Smooth muscle cell (in vitro differentiated cells): ENCODE results near the gene MTMR3. TPM values are rescaled to one million over a fixed set of nuclear protein-coding genes. Genes with fewer than 3 reads are reported as not detected.
"Not testable (repeated sequence)": the region's sequence is repeated elsewhere in the genome, so short reads cannot be mapped to it uniquely, and the experiment has no call there.

Experiments
- DNase-seq: peaks from one replicate; lab custom pipeline; 2025; ENCODE audit not compliant: unreplicated experiment; lab: John Stamatoyannopoulos, UW
- H2AFZ ChIP-seq: fragments of 200-600 bp; sonication (generic); 2 replicates; pipeline ENCODE4 v1.6.0; 2016; ENCODE audit warnings: antibody characterized with exemption, low read depth, mild to moderate bottlenecking
- H3F3A ChIP-seq: fragments of 200-600 bp; sonication (generic); 2 replicates; pipeline ENCODE4 v1.6.0; 2017; ENCODE audit warnings: antibody characterized with exemption, low read depth
- H3K27ac ChIP-seq: fragments of 200-600 bp; sonication (generic); 2 replicates; pipeline ENCODE4 v1.5.1; 2016; ENCODE audit warnings: low read depth, mild to moderate bottlenecking
- H3K27me3 ChIP-seq: fragments of 200-600 bp; sonication (generic); 2 replicates; pipeline ENCODE4 v1.6.1; 2016; ENCODE audit warnings: low read depth, mild to moderate bottlenecking
- H3K36me3 ChIP-seq: fragments of 200-600 bp; sonication (generic); 2 replicates; pipeline ENCODE4 v1.5.1; 2016; ENCODE audit warnings: low read depth
- H3K4me1 ChIP-seq: fragments of 200-600 bp; sonication (generic); 2 replicates; pipeline ENCODE4 v1.5.1; 2016; ENCODE audit warnings: low read depth
- H3K4me2 ChIP-seq: fragments of 200-600 bp; sonication (generic); 2 replicates; pipeline ENCODE4 v1.6.0; 2016; ENCODE audit warnings: mild to moderate bottlenecking
- H3K4me3 ChIP-seq: fragments of 200-600 bp; sonication (generic); 2 replicates; pipeline ENCODE4 v1.5.1; 2016; ENCODE audit warnings: mild to moderate bottlenecking
- H3K79me2 ChIP-seq: fragments of 200-600 bp; sonication (generic); 2 replicates; pipeline ENCODE4 v1.6.0; 2016; ENCODE audit warnings: low read depth, mild to moderate bottlenecking
- H3K9ac ChIP-seq: fragments of 200-600 bp; sonication (generic); 2 replicates; pipeline ENCODE4 v1.6.0; 2016; ENCODE audit warnings: low read depth
- H3K9me3 ChIP-seq: fragments of 200-600 bp; sonication (generic); replicated peaks from 2 replicates; pipeline ENCODE4 v1.5.1; 2016; ENCODE audit warnings: low read depth
- H4K20me1 ChIP-seq: fragments of 200-600 bp; sonication (generic); 2 replicates; pipeline ENCODE4 v1.6.0; 2016; ENCODE audit warnings: low read depth
- CTCF ChIP-seq: fragments of 200-600 bp; sonication (generic); IDR thresholded peaks from 2 replicates; pipeline ENCODE4 v1.5.1; 2017; ENCODE audit warnings: borderline replicate concordance, mild to moderate bottlenecking, antibody characterized with exemption; ENCODE audit not compliant: insufficient read depth, poor library complexity, severe bottlenecking
- WGBS: methylation state at CpG from one replicate; pipeline ENCODE4 v1.1.7; 2016; ENCODE audit warnings: low lambda C conversion rate; 5-methylcytosine and 5-hydroxymethylcytosine counted together
- polyA plus RNA-seq: library from polyadenylated mRNA; unstranded; fragments of >200 nt; fragmentation: Nextera tagmentation; extraction: Ambion mirVana; gene quantifications from 2 replicates; pipeline ENCODE4 v1.2.1, GENCODE V29; 2016
- total RNA-seq: library from RNA; depleted of rRNA; stranded (reverse); fragments of >200 nt; gene quantifications from 2 replicates; pipeline ENCODE4 v1.2.3, GENCODE V29; 2014

Gene MTMR3
- total and polyA plus RNA-seq, 2 experiments from 2014 or later = 15.8 to 48.9 TPM

- Histone ChIP-seq H3K27ac (no peak overlapping the region), H2AFZ (no peak overlapping the region), H3K4me2 (no peak overlapping the region), H3K79me2 (no peaks in the 10 kb centered on the region), H3K4me3 (no peak overlapping the region), H4K20me1 (no peaks in the 10 kb centered on the region), H3K9ac (no peak overlapping the region), H3K36me3 (no peaks in the 10 kb centered on the region), H3F3A (no peaks in the 10 kb centered on the region), H3K4me1 (no peaks in the 10 kb centered on the region), H3K27me3 (no peaks in the 10 kb centered on the region), H3K9me3 (no peaks in the 10 kb centered on the region)
- TF ChIP-seq CTCF = no peak
- WGBS = 91% methylated on average over 2 of the region's 2 CpGs
- DNase-seq = no peak
Observed at GRCh38 chr22:29860006-29860766, 22.8 kb upstream of the MTMR3 start.

- H3K4me2 ChIP-seq = no peak overlapping the region
- H3K9ac ChIP-seq = no peak overlapping the region
- no peak for DNase-seq
- H4K20me1 ChIP-seq = no peaks in the 10 kb centered on the region
- H3K4me3 ChIP-seq = no peak overlapping the region
- 88% methylated on average over 2 of the region's 2 CpGs for WGBS
- no peak for TF ChIP-seq CTCF
- no peaks in the 10 kb centered on the region for H3K27me3 ChIP-seq
- H3K36me3 ChIP-seq = no peaks in the 10 kb centered on the region
- H3K9me3 ChIP-seq = no peaks in the 10 kb centered on the region
- no peaks in the 10 kb centered on the region for H3K79me2 ChIP-seq
- H2AFZ ChIP-seq = no peak overlapping the region
- H3K4me1 ChIP-seq = no peaks in the 10 kb centered on the region
- H3F3A ChIP-seq = no peaks in the 10 kb centered on the region
- H3K27ac ChIP-seq = no peak overlapping the region
Observed at GRCh38 chr22:29861672-29862297, 21.2 kb upstream of the MTMR3 start.

- not testable (repeated sequence) for H3K27me3 ChIP-seq, H3K9ac ChIP-seq, DNase-seq, H3K9me3 ChIP-seq, H3F3A ChIP-seq, H3K4me3 ChIP-seq, H2AFZ ChIP-seq, H3K79me2 ChIP-seq, H3K36me3 ChIP-seq, H4K20me1 ChIP-seq, H3K4me1 ChIP-seq, H3K4me2 ChIP-seq, H3K27ac ChIP-seq
- WGBS = 87% methylated on average over 13 of the region's 13 CpGs
Observed at GRCh38 chr22:29865572-29865971, 17.4 kb upstream of the MTMR3 start.

GRCh38 chr22:29867260-29867659 lies 15.7 kb upstream of the MTMR3 start:
- H4K20me1 ChIP-seq = no peaks in the 10 kb centered on the region
- H3K4me1 ChIP-seq = peaks cover 3% of the 10 kb centered on the region
- no peaks in the 10 kb centered on the region for H3K79me2 ChIP-seq
- H2AFZ ChIP-seq = no peak overlapping the region
- H3K27ac ChIP-seq = no peak overlapping the region
- no peak overlapping the region for H3K4me2 ChIP-seq
- H3F3A ChIP-seq = no peaks in the 10 kb centered on the region
- no peaks in the 10 kb centered on the region for H3K9me3 ChIP-seq
- no peak overlapping the region for H3K4me3 ChIP-seq
- H3K27me3 ChIP-seq = no peaks in the 10 kb centered on the region
- H3K9ac ChIP-seq = no peak overlapping the region
- DNase-seq = no peak
- no peak for TF ChIP-seq CTCF
- H3K36me3 ChIP-seq = no peaks in the 10 kb centered on the region
